GM12892 (cell line): ENCODE data around the gene ALOXE3.

Source experiments
- POLR2A ChIP-seq: IDR thresholded peaks from 2 replicates; pipeline ENCODE4 v1.6.1; 2011; ENCODE audit warnings: low read depth, low read length, control low read depth
- POLR2AphosphoS5 ChIP-seq: IDR thresholded peaks from 2 replicates; pipeline ENCODE4 v1.6.1; 2011; ENCODE audit warnings: low read depth, low read length, control low read depth

GRCh38 chr17:8087075-8087951 is 31.0 kb downstream of the ALOXE3 start, which contains the start of gene ALOX12B:
- no peak for TF ChIP-seq POLR2AphosphoS5
- no peak for TF ChIP-seq POLR2A
